Epithelial cell of esophagus (primary cell): Measurements from ENCODE around the gene RRN3.
"Not testable (repeated sequence)": the region's sequence is repeated elsewhere in the genome, so short reads cannot be mapped to it uniquely, and the experiment has no call there.

Source experiments
- DNase-seq: peaks from one replicate; pipeline ENCODE4 v3.0.0; 2010; ENCODE audit warnings: low read depth
- H3K4me3 ChIP-seq: 2 replicates; pipeline ENCODE4 v1.5.1; 2011; ENCODE audit warnings: mild to moderate bottlenecking, low read length, control low read depth
- TF ChIP-seq, protein P1 (sequence below): IDR thresholded peaks from 2 replicates; pipeline ENCODE4 v1.5.1; 2011; ENCODE audit warnings: low read depth, mild to moderate bottlenecking, low read length, control low read depth, inconsistent platforms; ENCODE audit not compliant: insufficient read depth; ENCODE audit errors: missing control alignments

RRN3 gene, protein sequence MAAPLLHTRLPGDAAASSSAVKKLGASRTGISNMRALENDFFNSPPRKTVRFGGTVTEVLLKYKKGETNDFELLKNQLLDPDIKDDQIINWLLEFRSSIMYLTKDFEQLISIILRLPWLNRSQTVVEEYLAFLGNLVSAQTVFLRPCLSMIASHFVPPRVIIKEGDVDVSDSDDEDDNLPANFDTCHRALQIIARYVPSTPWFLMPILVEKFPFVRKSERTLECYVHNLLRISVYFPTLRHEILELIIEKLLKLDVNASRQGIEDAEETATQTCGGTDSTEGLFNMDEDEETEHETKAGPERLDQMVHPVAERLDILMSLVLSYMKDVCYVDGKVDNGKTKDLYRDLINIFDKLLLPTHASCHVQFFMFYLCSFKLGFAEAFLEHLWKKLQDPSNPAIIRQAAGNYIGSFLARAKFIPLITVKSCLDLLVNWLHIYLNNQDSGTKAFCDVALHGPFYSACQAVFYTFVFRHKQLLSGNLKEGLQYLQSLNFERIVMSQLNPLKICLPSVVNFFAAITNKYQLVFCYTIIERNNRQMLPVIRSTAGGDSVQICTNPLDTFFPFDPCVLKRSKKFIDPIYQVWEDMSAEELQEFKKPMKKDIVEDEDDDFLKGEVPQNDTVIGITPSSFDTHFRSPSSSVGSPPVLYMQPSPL

DNA sequence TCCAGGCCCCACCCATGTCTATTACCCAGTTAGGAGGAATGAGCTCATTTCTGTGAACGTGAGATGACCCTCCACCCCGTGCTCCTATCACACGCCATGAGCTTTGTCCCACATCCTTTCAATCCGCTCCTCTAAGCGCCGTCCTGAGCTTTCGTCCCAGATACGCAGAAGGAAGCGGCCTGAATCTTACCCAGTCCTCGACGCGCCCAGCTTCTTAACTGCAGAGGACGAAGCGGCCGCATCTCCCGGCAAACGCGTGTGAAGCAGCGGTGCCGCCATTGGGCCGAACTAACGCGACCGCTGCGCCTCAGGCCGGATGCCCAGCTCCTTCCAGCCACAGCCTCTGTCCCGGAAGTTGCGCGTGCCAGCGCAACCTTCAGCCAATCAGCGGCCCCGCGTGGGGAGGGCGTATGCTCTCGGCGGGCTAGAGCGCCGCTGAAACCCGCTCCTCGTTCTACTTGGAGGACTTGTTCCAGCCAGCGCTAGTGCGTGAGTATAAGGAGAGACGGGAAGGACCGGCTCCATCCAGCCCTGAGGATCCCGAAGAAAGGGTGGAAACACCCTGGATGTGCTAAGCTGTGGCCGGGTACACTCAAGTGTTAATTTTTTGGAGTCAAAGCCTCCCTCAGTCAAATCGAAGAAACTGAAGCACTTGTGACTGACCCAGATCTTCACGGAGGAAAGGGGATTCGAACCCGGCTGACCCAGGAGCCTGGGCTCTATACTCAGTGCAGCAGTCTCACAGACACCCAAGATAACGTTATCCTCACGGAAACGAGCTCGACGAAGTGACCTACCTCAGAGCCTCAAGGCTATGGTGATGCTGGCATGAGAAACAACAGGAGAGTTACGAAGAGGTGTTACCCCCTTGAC lies at the start of gene RRN3:
TSS of gene RRN3 (minus strand) at position 318 of the 873 bp plus-strand sequence. CDS start at position 279, 39 bp downstream.
- DNase-seq = peak; percentile 94
- peak within 1 kb of the TSS; percentile 82 for H3K4me3 ChIP-seq

DNA sequence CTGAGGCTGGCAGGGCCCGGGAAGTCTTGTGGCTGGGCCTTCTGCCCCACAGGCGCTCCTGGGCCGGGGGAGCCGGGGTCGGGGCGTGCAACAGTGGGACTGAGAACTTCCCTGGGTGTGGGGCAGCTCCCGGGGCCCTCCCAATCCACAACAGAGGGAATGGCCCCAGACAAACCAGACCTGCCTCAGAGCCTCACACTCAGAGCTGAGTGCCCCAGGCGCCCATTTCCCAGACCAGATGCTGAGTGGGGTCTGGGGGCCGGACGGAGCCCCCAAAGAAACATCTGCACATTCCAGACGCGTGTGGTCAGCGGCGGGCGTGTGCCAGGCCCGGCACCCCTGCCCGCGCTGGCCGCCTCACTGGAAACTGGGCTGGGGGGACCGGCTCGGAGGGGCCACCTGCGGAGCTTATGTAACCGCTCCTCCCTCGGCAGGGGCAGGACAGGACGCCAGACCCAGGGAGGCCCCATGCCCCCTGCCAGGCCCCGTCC lies 49.6 kb upstream of the RRN3 start:
- not testable (repeated sequence) for H3K4me3 ChIP-seq, DNase-seq

DNA sequence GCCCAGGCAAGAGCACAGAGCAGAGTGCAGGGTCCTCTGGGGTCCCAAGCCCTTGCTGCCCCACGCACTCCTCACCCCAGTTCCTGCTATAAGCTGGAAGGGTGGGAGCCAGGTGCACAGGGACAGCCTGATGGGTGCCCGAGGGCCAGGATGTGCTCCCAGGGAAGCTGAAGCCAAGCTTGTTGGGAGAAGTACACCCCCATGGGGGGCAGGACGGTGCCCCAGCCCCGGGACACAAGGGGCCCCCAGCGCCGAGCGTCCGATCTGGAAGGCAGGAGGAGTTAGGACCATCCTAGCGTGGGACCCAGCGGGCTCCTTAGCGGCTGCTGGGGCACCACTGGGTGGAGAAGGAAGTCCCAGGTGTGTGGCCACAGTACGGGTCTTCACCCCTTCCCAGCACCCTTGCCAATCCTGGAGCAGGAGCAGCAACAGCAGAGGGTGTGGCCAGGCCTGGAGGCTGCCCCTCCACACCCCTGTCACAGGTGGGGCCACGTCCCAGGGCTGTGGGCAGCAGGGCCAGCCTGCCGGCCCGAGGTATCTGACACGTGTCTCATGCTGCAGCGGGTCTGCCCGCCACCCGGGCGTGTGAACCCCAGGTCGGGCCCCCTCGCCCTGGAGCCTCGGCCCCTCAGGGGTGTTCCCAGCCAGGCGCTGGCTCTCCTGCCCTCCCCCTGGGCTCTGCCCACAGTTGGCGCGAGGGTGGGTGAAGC lies 49.0 kb upstream of the RRN3 start:
- not testable (repeated sequence) for DNase-seq, H3K4me3 ChIP-seq

DNA sequence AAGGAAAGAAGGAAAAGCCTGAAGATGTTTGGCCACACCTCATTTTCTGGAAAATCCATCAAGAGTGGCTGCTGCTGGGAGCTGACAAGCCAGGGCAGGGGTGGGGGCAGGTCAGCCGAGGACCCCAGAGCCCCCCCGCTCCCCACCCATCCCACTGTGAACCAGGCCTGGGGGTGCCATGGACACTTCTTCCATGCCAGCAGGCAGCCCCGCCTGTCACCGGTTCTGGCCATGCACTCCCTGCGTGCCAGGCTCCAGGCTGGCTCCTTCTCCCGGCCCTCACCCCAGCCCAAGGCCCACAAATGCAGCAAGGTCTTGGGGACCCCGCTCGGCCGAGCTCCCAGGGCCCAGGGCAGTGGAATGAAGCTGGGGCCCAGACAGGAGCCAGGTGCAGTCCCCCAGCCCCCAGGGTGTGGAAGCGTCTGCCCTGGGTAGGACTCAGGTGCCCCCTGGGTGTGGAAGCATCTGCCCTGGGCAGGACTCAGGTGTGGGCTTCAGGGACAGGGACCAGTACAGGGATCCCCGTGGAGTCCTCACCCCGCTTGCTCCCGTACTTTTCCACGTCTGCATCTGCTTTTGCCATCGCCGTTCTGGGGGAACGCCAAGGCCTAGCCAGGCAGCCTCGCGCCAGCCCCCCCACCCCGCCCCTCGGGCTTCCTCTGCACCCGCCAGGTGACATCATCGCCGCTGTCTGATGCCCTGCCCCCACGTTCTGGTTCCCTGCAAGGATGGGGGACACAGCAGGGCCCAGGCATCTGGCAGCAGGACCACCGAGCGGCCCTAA lies 48.2 kb upstream of the RRN3 start:
- not testable (repeated sequence) for H3K4me3 ChIP-seq, DNase-seq

DNA sequence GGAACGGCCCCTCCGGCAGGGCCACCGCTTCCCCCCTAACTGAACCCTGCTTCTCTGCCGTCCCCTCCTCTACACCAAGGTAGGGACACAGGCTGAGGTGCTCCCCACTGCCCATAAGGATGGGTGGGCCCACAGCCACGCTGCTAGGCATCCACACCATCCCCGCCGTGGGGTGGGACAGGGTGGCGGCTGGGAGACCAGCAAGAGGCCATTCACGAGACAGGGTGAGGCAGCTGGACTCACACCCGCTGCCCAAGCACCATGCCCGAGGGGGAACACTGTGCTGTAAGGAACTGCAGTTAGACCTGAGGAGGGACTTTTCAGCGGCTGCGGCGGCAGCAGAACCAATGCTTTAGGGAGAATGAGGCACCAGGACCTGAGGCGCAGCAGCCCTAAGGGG lies 47.5 kb upstream of the RRN3 start:
- DNase-seq = no peak
- H3K4me3 ChIP-seq = no peak overlapping the region
- TF ChIP-seq, protein P1, sequence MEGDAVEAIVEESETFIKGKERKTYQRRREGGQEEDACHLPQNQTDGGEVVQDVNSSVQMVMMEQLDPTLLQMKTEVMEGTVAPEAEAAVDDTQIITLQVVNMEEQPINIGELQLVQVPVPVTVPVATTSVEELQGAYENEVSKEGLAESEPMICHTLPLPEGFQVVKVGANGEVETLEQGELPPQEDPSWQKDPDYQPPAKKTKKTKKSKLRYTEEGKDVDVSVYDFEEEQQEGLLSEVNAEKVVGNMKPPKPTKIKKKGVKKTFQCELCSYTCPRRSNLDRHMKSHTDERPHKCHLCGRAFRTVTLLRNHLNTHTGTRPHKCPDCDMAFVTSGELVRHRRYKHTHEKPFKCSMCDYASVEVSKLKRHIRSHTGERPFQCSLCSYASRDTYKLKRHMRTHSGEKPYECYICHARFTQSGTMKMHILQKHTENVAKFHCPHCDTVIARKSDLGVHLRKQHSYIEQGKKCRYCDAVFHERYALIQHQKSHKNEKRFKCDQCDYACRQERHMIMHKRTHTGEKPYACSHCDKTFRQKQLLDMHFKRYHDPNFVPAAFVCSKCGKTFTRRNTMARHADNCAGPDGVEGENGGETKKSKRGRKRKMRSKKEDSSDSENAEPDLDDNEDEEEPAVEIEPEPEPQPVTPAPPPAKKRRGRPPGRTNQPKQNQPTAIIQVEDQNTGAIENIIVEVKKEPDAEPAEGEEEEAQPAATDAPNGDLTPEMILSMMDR = no peak

DNA sequence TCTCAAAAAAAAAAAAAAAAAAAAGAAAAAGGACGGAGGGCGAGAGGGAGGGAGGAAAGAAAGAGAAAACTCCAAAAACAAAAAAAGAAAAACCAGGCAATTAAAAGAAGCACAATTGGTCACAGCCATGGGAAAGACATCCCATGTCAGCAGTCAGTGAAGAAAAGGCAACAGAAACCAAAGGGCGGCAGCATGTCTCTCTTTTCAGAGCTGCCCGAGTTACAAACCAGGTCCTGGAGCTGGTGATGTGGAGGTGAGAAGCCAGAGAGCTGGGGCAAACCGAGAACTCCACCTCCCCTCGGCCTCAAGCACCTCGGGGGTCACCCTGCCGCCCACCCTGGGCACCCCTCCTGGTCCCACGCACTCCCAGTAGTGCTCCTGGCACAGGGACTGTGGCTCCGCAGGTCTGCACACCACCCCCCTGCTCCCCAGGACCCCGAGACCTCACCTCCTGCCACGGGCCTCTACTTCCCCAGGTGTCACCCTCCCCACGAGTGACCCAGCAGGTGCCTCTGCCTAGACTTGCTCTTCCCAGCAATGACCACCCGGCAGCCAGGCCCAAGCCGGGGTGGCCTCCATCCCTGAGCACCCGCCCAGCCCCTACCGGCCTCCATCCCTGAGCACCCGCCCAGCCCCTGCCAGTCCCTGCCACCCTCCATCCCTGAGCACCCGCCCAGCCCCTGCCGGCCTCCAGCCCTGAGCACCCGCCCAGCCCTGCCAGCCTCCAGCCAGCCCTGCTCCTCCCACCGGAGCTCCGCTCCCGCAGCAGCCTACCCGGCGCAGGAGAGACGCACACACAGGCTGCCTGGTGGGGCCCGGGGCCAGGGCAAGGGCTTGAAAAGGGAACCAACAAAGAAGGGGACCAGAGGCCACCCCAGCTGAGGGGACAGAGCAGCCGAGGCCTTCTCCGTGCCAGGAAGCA lies 46.6 kb upstream of the RRN3 start:
- not testable (repeated sequence) for DNase-seq, H3K4me3 ChIP-seq

DNA sequence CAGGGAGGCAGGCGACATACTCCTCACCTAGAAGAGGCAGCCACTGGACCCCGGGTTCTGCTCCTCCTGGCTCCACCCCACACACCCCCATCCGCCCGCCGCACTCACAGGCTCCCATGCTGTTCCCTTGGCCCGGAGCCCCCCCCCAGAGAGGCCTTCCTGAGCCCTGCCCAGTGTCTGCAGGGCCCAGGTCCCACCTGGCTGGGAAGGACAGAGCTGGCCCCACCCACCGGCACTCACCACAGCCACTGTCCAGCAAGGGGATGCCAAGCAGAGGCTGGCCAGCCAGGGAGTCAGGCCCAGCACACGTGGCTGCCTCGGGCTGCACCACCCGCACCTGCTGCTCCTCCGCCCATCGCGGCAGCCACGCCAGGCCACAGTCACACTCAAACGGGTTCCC lies 43.4 kb upstream of the RRN3 start:
- DNase-seq, H3K4me3 ChIP-seq: not testable (repeated sequence)

DNA sequence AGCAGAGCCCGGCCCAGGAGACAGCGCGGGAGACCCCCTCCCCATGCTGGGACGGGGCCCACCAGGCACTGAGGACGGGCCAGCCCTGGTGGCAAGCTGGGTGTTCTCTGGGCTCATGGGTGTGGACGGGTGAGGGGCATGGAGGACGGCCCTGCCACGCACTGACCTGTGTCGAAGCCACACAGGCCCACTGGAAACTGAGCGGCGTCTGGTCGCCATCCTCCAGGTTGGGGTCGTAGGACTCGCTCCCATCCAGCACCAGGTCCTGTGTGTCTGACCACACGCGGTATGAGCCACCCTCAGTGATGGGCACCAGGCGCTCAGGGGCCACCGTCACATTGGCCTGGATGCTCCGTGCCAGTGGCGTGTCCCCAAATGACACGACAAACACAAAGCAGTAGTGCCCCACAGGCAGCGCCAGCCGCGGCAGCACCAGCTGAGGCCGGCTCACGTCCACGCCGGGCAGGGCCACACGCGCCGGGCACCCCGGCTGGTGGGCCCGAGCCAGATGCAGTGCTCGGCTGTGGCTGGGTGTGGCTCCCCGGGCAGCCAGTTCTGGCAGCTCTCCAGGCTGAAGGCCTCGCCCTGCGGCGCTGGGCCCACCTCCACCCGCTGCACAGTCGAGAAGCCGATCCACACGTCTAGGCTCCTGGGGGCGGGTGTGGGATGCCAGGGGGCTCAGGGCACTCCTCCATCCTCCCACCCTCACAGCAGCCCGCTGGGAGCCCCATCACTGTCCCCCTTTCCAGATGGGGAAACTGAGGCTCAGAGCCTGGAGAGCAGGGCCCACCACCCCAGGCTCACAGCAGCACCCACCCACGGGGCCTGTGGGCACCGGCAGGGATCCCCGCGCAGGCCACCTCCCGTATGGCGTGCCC lies 41.6 kb upstream of the RRN3 start:
- DNase-seq, H3K4me3 ChIP-seq: not testable (repeated sequence)

DNA sequence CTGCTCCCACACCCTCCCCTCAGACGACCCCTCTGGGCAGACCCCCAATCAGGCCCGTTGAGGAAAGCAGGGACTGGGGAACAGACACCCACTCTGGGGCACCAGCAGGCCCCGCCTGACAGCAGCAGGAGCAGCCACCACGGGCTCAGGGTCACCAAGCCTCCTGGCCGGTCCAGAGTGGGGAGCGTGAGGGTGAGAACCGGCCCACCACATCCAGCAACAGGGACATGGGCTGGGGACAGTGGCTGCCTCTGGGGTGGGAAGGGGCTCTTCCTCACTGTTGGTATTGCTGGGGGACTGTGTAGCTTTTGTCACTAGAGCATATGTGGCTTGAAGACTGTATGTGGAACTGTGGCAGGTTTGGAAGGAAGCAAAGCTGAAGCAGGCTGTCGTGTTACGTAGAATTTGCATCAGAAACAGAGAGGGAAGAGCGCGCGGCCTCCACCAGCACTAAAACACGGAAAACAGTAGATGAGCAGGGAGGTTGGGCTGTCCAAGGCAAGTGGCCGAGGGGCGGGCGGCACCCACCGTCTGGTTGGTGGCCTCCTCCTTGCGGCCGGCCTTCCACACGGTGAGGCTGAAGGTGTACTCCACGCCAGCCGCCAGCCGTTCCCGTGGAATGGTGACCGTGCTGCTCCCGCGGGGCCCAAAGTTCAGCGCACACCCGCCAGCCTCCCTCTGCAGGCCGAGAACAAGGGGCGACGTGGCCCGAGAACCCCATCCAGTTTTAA lies 40.8 kb upstream of the RRN3 start:
- not testable (repeated sequence) for H3K4me3 ChIP-seq

DNA sequence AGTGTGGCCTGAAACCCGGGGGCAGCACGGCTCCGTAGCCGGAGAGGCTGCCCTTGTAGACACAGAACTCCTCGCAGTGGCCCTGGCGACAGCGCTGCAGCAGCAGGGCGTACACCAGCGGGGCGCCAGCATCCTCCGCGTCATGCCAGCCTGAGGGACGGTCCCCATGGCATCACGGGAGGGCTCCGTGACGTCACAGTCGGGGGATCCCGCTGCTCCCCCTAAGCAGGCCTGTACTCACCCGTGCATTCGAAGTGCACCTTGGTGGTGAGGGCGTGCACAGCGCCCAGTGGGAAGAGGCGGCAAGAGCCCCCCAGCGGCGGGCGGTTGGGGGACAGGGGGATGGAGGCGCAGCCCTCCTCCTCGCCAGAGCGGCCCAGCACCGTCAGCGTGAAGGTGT lies 39.5 kb upstream of the RRN3 start:
- not testable (repeated sequence) for DNase-seq, H3K4me3 ChIP-seq

More for the DNA sequence above, 40.8 kb upstream of the RRN3 start:
- DNase-seq = not testable (repeated sequence)

DNA sequence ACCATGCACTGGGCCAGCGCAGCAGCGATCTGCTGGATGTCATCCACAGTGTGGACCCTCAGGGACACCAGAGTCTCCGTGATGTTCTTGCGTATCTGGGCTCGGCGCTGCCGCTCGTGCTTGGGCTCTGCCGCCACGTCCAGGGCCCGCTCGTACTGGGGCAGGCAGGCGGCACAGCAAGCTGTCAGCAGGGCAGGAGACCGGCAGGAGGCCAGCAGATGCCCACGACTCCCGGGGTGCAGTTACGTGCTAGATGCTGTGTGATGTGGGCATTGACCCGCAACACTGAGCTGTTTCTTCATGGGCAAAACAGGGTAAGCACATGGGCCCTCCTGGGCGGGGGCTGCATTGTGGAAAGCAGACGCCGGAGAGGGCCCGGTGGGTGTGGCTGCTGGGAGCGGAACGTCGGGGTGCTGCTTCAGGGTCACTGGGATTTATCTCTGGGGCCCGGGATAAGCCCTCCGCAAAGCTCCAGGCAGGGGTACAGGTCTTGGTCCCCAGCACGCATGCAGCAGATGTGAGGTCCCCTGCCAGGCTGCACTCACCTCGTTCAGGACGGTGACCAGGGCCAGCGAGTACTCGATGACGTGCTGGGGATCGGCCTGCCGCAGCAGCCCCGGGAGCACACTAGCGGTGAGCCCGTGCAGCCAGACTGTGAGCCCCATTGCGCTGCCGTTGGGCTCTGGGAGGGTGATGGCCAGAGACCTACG lies 38.8 kb upstream of the RRN3 start:
- DNase-seq, H3K4me3 ChIP-seq: not testable (repeated sequence)

DNA sequence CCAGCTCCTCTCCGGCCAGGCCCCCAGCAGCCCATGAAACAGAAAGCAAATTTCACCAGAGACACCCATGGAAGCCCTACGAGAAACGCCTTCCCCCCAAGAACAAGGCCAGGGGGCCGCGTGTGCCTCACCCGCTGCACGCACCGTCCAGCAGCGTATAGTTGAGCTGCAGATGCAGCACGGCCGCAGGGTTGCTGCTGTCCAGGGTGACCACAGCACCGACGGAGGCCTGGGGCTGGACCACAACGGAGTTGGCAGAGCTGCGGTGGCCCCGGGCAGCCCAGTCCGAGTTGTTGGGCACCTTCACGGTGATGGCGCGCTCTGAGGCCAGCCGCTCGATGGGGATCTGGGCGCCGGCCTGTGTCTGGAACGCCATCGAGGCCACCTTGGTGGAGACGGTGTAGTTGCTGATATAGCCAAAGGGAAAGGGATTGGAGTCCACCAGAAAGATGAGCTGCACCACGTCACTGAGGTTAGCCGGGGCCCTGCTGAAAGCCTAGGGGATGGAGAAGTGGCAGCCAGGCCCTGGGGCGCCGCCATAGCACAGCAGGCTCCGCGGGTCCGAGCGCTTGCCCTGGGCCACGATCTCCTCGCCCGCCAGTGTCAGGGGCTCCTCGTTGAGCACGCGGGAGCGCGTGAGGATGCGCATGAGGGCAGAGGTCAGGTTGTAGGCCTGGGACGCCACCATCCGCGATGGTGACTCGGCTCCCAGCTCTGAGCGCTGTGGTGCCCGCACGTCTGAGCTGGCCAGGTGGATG lies 37.0 kb upstream of the RRN3 start:
- not testable (repeated sequence) for DNase-seq

More for the DNA sequence above, 37.0 kb upstream of the RRN3 start:
- not testable (repeated sequence) for H3K4me3 ChIP-seq
